HEK293 (cell line): ENCODE measurements around the gene DIO1.

Source experiments
- CTCF ChIA-PET: fragments of 350-600 bp; formaldehyde crosslinking; extraction: SDS; loops from one replicate; lab custom pipeline; 2021; ENCODE audit warnings: antibody characterized with exemption; lab: Yijun Ruan, JAX
- POLR2A ChIA-PET: fragments of 300-600 bp; formaldehyde crosslinking; extraction: SDS; loops from one replicate; lab custom pipeline; 2020; ENCODE audit warnings: antibody characterized with exemption, inconsistent platforms; lab: Yijun Ruan, JAX
- H3K27ac ChIP-seq: fragments of 200-500 bp; sonication (Bioruptor generic); 2 replicates; pipeline ENCODE4 v1.5.1; 2014; ENCODE audit warnings: low read depth, low read length, control low read depth, inconsistent platforms; ENCODE audit errors: extremely low read depth
- H3K36me3 ChIP-seq, 2 experiments: fragments of 200-500 bp in 1 of 2; sonication (Bioruptor generic) in 1 of 2; 1 replicate in 1 of 2; 2 replicates in 1 of 2; pipeline ENCODE4 v1.5.1; 2014 to 2017; ENCODE audit warnings: inconsistent platforms in 2 of 2, low read length in 2 of 2; ENCODE audit not compliant: control insufficient read depth in 2 of 2, insufficient read depth in 1 of 2
- H3K4me1 ChIP-seq: fragments of 200-500 bp; sonication (Bioruptor generic); 2 replicates; pipeline ENCODE4 v1.5.1; 2014; ENCODE audit warnings: mild to moderate bottlenecking, low read length, inconsistent platforms; ENCODE audit not compliant: control insufficient read depth, insufficient read depth
- H3K4me3 ChIP-seq: 2 replicates; pipeline ENCODE4 v1.5.1; 2011; ENCODE audit warnings: low read depth, mild to moderate bottlenecking, control low read depth, low read length, moderate library complexity
- H3K9me3 ChIP-seq: fragments of 200-500 bp; sonication (Bioruptor generic); 2 replicates; pipeline ENCODE4 v1.5.1; 2014; ENCODE audit warnings: low read depth, low read length, inconsistent platforms; ENCODE audit not compliant: control insufficient read depth, insufficient read depth
- ATF2 ChIP-seq: fragments of 450-650 bp; formaldehyde crosslinking; IDR thresholded peaks from 2 replicates; pipeline ENCODE4 v1.5.1; 2016; ENCODE audit warnings: missing biosample characterization, missing genetic modification characterization, low read depth
- GLI2 ChIP-seq: fragments of 450-650 bp; formaldehyde crosslinking; IDR thresholded peaks from 2 replicates; pipeline ENCODE4; 2017; ENCODE audit warnings: missing biosample characterization, missing genetic modification characterization, low read depth, borderline replicate concordance
- MYNN ChIP-seq: fragments of 450-650 bp; formaldehyde crosslinking; IDR thresholded peaks from 2 replicates; pipeline ENCODE4 v1.5.1; 2016; ENCODE audit warnings: missing biosample characterization, missing genetic modification characterization, borderline replicate concordance
- OVOL3 ChIP-seq: fragments of 450-650 bp; formaldehyde crosslinking; IDR thresholded peaks from 2 replicates; pipeline ENCODE4 v1.5.1; 2016; ENCODE audit warnings: missing biosample characterization, missing genetic modification characterization
- ZBTB1 ChIP-seq: fragments of 450-650 bp; formaldehyde crosslinking; IDR thresholded peaks from 2 replicates; pipeline ENCODE4 v1.5.1; 2016; ENCODE audit warnings: missing biosample characterization, missing genetic modification characterization
- ZBTB17 ChIP-seq: fragments of 450-650 bp; formaldehyde crosslinking; IDR thresholded peaks from 2 replicates; pipeline ENCODE4 v1.5.1; 2016; ENCODE audit warnings: missing biosample characterization, missing genetic modification characterization
- ZBTB20 ChIP-seq: fragments of 450-650 bp; formaldehyde crosslinking; IDR thresholded peaks from 2 replicates; pipeline ENCODE4 v1.5.1; 2016; ENCODE audit warnings: missing biosample characterization, missing genetic modification characterization
- ZBTB8A ChIP-seq: fragments of 450-650 bp; formaldehyde crosslinking; IDR thresholded peaks from 2 replicates; pipeline ENCODE4 v1.5.1; 2016; ENCODE audit warnings: missing biosample characterization, missing genetic modification characterization
- ZFP3 ChIP-seq: fragments of 450-650 bp; formaldehyde crosslinking; IDR thresholded peaks from 2 replicates; pipeline ENCODE4 v1.5.1; 2016; ENCODE audit warnings: low read depth, missing biosample characterization, missing genetic modification characterization
- ZNF174 ChIP-seq: fragments of 450-650 bp; formaldehyde crosslinking; IDR thresholded peaks from 2 replicates; pipeline ENCODE4 v1.5.0; 2017; ENCODE audit warnings: missing biosample characterization, mild to moderate bottlenecking, missing genetic modification characterization
- ZNF175 ChIP-seq: fragments of 450-650 bp; formaldehyde crosslinking; IDR thresholded peaks from 2 replicates; pipeline ENCODE4 v1.5.1; 2016; ENCODE audit warnings: missing biosample characterization, missing genetic modification characterization
- ZNF324 ChIP-seq: fragments of 450-650 bp; formaldehyde crosslinking; IDR thresholded peaks from 2 replicates; pipeline ENCODE4 v1.5.1; 2016; ENCODE audit warnings: missing biosample characterization, missing genetic modification characterization
- ZNF433 ChIP-seq: fragments of 450-650 bp; formaldehyde crosslinking; IDR thresholded peaks from 2 replicates; pipeline ENCODE4 v1.5.1; 2016; ENCODE audit warnings: missing biosample characterization, missing genetic modification characterization, low read depth
- ZNF501 ChIP-seq: fragments of 450-650 bp; formaldehyde crosslinking; IDR thresholded peaks from 2 replicates; pipeline ENCODE4 v1.5.1; 2016; ENCODE audit warnings: missing biosample characterization, missing genetic modification characterization
- ZNF549 ChIP-seq: fragments of 450-650 bp; IDR thresholded peaks from 2 replicates; pipeline ENCODE4 v1.5.1; 2018; ENCODE audit warnings: missing biosample characterization, missing genetic modification characterization, mild to moderate bottlenecking, inconsistent platforms, moderate library complexity
- ZNF610 ChIP-seq: fragments of 450-650 bp; formaldehyde crosslinking; IDR thresholded peaks from 2 replicates; pipeline ENCODE4 v1.5.1; 2016; ENCODE audit warnings: missing biosample characterization, missing genetic modification characterization, borderline replicate concordance
- ZNF623 ChIP-seq: fragments of 450-650 bp; formaldehyde crosslinking; IDR thresholded peaks from 2 replicates; pipeline ENCODE4 v1.5.1; 2016; ENCODE audit warnings: missing biosample characterization, missing genetic modification characterization

DIO1 gene

GRCh38 chr1:53896635-53897229 is 2.7 kb downstream of the DIO1 start:
- Histone ChIP-seq H3K4me3 (no peak overlapping the region), H3K36me3 (no peaks in the 10 kb centered on the region), H3K4me1 (no peaks in the 10 kb centered on the region; the same call in 1 of the 2 replicates), H3K27ac (no peak overlapping the region), H3K9me3 (no peaks in the 10 kb centered on the region)
- ChIA-PET POLR2A (no interaction called here), CTCF (no interaction called here)
- no peak for TF ChIP-seq ZBTB20 (tag by site-specific recombination)
- TF ChIP-seq ZBTB1 = no peak
- no peak for TF ChIP-seq ZNF174 (tag by site-specific recombination)
- no peak for TF ChIP-seq ZNF433
- no peak for TF ChIP-seq ZNF501
- TF ChIP-seq GLI2 (tag by site-specific recombination) = no peak
- TF ChIP-seq ZBTB8A = no peak
- TF ChIP-seq MYNN (tag by site-specific recombination) = no peak
- TF ChIP-seq ZNF324 (tag by site-specific recombination) = no peak
- no peak for TF ChIP-seq OVOL3 (tag by site-specific recombination)

GRCh38 chr1:53899206-53899628 is 5.2 kb downstream of the DIO1 start:
- H3K9me3 ChIP-seq = no peaks in the 10 kb centered on the region
- TF ChIP-seq ZNF610 (tag by site-specific recombination) (no peak), ZNF623 (no peak), ATF2 (tag by site-specific recombination) (no peak), ZBTB17 (tag by site-specific recombination) (0 out of 2 replicates have a peak, but pooled peaks have one; percentile 25), GLI2 (tag by site-specific recombination) (no peak), ZNF175 (tag by site-specific recombination) (no peak), ZFP3 (tag by site-specific recombination) (no peak)
- H3K4me1 ChIP-seq = no peaks in the 10 kb centered on the region; the same call in 1 of the 2 replicates
- no peaks in the 10 kb centered on the region for H3K36me3 ChIP-seq
- H3K4me3 ChIP-seq = no peak overlapping the region
- POLR2A ChIA-PET = no interaction called here
- CTCF ChIA-PET = interaction anchor here (1.9 kb wide), 2 partner anchors 38 to 61 kb away, joined by 4 to 8 read pairs; no protein-coding TSS in a partner anchor
- H3K27ac ChIP-seq = no peak overlapping the region

GRCh38 chr1:53899708-53900107 is 5.7 kb downstream of the DIO1 start:
- Histone ChIP-seq H3K4me3 (no peak overlapping the region), H3K9me3 (no peaks in the 10 kb centered on the region), H3K27ac (no peak overlapping the region), H3K36me3 (no peaks in the 10 kb centered on the region), H3K4me1 (no peaks in the 10 kb centered on the region; the same call in 1 of the 2 replicates)
- CTCF ChIA-PET = interaction anchor here (0.6 to 1.9 kb wide), 4 partner anchors 40 to 861 kb away, joined by 3 to 8 read pairs (median 4); no protein-coding TSS in a partner anchor
- no peak for TF ChIP-seq ZNF549 (tag by site-specific recombination)
- POLR2A ChIA-PET = interaction anchor here (0.5 kb wide), 1 partner anchor 159 kb away, joined by 4 read pairs; no protein-coding TSS in a partner anchor
